T-cell (primary cell): ENCODE data around the gene AP1B1. TPM values are rescaled to one million over a fixed set of nuclear protein-coding genes. Genes with fewer than 3 reads are reported as not detected.
A peak's percentile ranks its signal among the peaks of the same experiment; 100 is the strongest.

Experiments
- ATAC-seq, 4 experiments: fragments of 200-7000 bp in 3 of 4; fragments of 150-1000 bp in 1 of 4; cut with Tn5 transposase; replicated peaks in 1 of 4; 1 replicate in 3 of 4; 2 replicates in 1 of 4; pipeline ENCODE4 v1.10.0; 2021; ENCODE audit warnings: moderate library complexity in 3 of 4, mild to moderate bottlenecking in 2 of 4, moderate number of reproducible peaks in 1 of 4
- CTCF ChIA-PET, 2 donors: fragments of 300-600 bp; sonication (Branson Sonifier 250); formaldehyde crosslinking; loops; one replicate each; lab custom pipeline; 2022; ENCODE audit warnings: antibody characterized with exemption in 2 of 2; lab: Charles Lee
- POLR2A ChIA-PET, 2 donors: fragments of 300-600 bp; sonication (Branson Sonifier 250); formaldehyde crosslinking; loops; one replicate each; lab custom pipeline; 2022; ENCODE audit warnings: antibody characterized with exemption in 2 of 2; lab: Charles Lee
- DNase-seq, 35 experiments: peaks; one replicate each; pipeline versions ENCODE4 v3.0.0 to v3.0.0-alpha.2; 2013 to 2023
- H3K27ac ChIP-seq: one replicate; pipeline ENCODE4 v1.5.1; 2013; ENCODE audit warnings: low read length
- H3K27me3 ChIP-seq, 2 experiments: replicated peaks in 1 of 2; 1 replicate in 1 of 2; 2 replicates in 1 of 2; pipeline versions ENCODE4 v1.6.1 to v1.7.0; 2013; ENCODE audit warnings: low read length in 1 of 2, mixed read lengths in 1 of 2; ENCODE audit not compliant: control insufficient read depth in 2 of 2, insufficient read depth in 2 of 2; ENCODE audit errors: extremely low read depth in 1 of 2
- H3K36me3 ChIP-seq, 2 donors: 1 replicate in 1 of 2; 2 replicates in 1 of 2; pipeline versions ENCODE4 v1.6.1 to v1.7.0; 2013; ENCODE audit warnings: low read length in 1 of 2; ENCODE audit not compliant: control insufficient read depth in 2 of 2, insufficient read depth in 1 of 2; ENCODE audit errors: extremely low read depth in 1 of 2
- H3K4me1 ChIP-seq, 2 experiments: 1 replicate in 1 of 2; 2 replicates in 1 of 2; pipeline versions ENCODE4 v1.6.1 to v1.7.0; 2013; ENCODE audit warnings: low read length in 2 of 2, mixed read lengths in 1 of 2; ENCODE audit not compliant: insufficient read depth in 2 of 2, control insufficient read depth in 1 of 2; ENCODE audit errors: extremely low read depth in 1 of 2
- H3K4me3 ChIP-seq, 2 donors: 1 replicate in 1 of 2; 2 replicates in 1 of 2; pipeline versions ENCODE4 v1.5.1 to v1.7.0; 2013; ENCODE audit warnings: mild to moderate bottlenecking in 2 of 2, low read length in 1 of 2, moderate library complexity in 1 of 2; ENCODE audit not compliant: control insufficient read depth in 1 of 2; ENCODE audit errors: extremely low read depth in 1 of 2
- H3K9me3 ChIP-seq: 2 replicates; pipeline ENCODE4 v1.7.0; 2013
- H3K27ac Mint-ChIP-seq, 2 donors: one replicate each; pipeline ENCODE4 v1.8.0; 2020 to 2021; ENCODE audit warnings: mild to moderate bottlenecking in 2 of 2, mixed read lengths in 2 of 2
- H3K27me3 Mint-ChIP-seq, 2 donors: one replicate each; pipeline ENCODE4 v1.8.0; 2021 to 2022; ENCODE audit warnings: mixed read lengths in 2 of 2
- H3K36me3 Mint-ChIP-seq: one replicate; pipeline ENCODE4 v1.8.0; 2021; ENCODE audit warnings: mixed read lengths
- H3K4me1 Mint-ChIP-seq, 3 donors: one replicate each; pipeline ENCODE4 v1.8.0; 2020 to 2022; ENCODE audit warnings: mixed read lengths in 3 of 3, mild to moderate bottlenecking in 1 of 3
- H3K4me3 Mint-ChIP-seq, 3 donors: one replicate each; pipeline ENCODE4 v1.8.0; 2020 to 2022; ENCODE audit warnings: mild to moderate bottlenecking in 3 of 3, mixed read lengths in 3 of 3, moderate library complexity in 3 of 3
- H3K9me3 Mint-ChIP-seq, 3 donors: one replicate each; pipeline ENCODE4 v1.8.0; 2020 to 2022; ENCODE audit warnings: mixed read lengths in 3 of 3
- WGBS: methylation state at CpG from one replicate; pipeline ENCODE4 v1.1.5; 2013; ENCODE audit warnings: missing lambda C conversion rate; ENCODE audit not compliant: insufficient coverage; 5-methylcytosine and 5-hydroxymethylcytosine counted together
- total RNA-seq, 35 experiments: library from RNA in 6 of 35; stranded (reverse) in 6 of 35; fragments of 120-200 nt in 1 of 35; gene quantifications; one replicate each; pipeline versions ENCODE4 v1.2.1 to v1.2.4 and lab custom pipeline; 2013 to 2026

The AP1B1 gene
- total RNA-seq, 5 donors from 2014 or later (not counting 1 experiment from before 2014, with no cell fraction given) = 41.1 to 49.5 (median 47.1) TPM

DNA sequence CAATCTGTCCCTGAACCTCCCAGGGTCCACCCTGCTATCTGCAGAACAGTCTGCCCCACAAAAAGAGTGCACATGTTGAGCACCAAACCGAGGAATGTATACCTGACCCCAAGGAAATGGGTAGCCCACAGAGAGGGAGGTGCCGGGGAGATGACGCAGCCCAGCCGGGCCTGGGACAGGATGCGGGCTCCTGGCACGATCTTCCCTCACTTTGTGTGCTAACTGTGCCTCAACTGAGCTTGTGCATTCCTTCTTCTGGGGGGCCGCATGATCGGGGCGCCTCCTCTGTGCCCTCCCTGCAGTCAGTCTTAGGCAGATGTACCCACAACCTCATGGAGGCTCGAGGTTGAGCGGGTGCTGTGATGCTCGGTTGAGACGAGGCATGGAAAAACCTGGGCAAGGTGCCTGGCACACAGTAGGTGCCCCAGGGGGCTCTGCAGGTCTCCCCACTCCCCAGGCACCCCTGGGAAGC is 79.5 kb downstream of the AP1B1 start:
- ChIA-PET POLR2A (no interaction called here), CTCF (no interaction called here)
- H3K36me3 Mint-ChIP-seq = no peaks in the 10 kb centered on the region
- ATAC-seq (peak; percentile 31 to 55 (median 44)), DNase-seq (peak in 16 of 35 experiments; percentile 27 to 46 (median 32))
- H3K4me1 Mint-ChIP-seq = peaks cover 7 to 38% (median 15%) of the 10 kb centered on the region in 3 donors
- Histone ChIP-seq H3K36me3 (no peaks in the 10 kb centered on the region), H3K27me3 (peaks cover 2 to 70% of the 10 kb centered on the region in 2 experiments), H3K4me3 (no peak overlapping the region), H3K9me3 (no peaks in the 10 kb centered on the region), H3K27ac (no peak overlapping the region), H3K4me1 (peaks cover 0 to 50% of the 10 kb centered on the region in 2 experiments)
- H3K9me3 Mint-ChIP-seq = no peaks in the 10 kb centered on the region
- WGBS = 48% methylated on average over 12 of the region's 13 CpGs
- H3K27me3 Mint-ChIP-seq = peaks cover 29 to 47% of the 10 kb centered on the region in 2 donors
- no peak overlapping the region for H3K27ac Mint-ChIP-seq
- peak overlapping the region; percentile 3 to 37 (median 11) for H3K4me3 Mint-ChIP-seq

DNA sequence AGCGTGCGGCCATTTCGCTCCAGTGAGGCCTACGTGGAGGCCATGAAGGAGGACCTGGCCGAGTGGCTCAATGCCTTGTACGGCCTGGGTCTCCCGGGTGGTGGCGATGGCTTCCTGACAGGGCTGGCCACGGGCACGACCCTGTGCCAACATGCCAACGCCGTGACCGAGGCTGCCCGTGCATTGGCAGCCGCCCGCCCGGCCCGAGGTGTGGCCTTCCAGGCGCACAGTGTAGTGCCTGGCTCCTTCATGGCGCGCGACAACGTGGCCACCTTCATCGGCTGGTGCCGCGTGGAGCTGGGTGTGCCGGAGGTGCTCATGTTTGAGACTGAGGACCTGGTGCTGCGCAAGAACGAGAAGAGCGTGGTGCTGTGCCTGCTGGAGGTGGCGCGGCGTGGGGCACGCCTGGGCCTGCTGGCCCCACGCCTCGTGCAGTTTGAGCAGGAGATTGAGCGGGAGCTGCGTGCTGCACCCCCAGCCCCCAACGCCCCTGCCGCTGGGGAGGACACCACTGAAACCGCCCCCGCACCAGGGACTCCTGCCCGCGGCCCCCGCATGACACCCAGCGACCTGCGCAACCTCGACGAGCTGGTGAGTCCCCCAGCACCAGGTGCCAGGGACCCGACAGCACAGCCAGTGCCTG is 80.1 kb downstream of the AP1B1 start:
- Histone ChIP-seq H3K27me3 (peaks cover 0 to 65% of the 10 kb centered on the region in 2 experiments), H3K4me3 (no peak overlapping the region), H3K4me1 (peaks cover 0 to 46% of the 10 kb centered on the region in 2 experiments), H3K36me3 (no peaks in the 10 kb centered on the region), H3K27ac (no peak overlapping the region), H3K9me3 (no peaks in the 10 kb centered on the region)
- WGBS = 94% methylated on average over 48 of the region's 50 CpGs
- DNase-seq = no peak
- Mint-ChIP-seq H3K9me3 (no peaks in the 10 kb centered on the region), H3K4me3 (peak overlapping the region in 2 of 3 donors; percentile 11 to 37), H3K27ac (no peak overlapping the region), H3K36me3 (no peaks in the 10 kb centered on the region), H3K4me1 (peaks cover 4 to 34% (median 12%) of the 10 kb centered on the region in 3 donors), H3K27me3 (peaks cover 25 to 41% of the 10 kb centered on the region in 2 donors)
- no peak for ATAC-seq
- POLR2A ChIA-PET = no interaction called here
- CTCF ChIA-PET = no interaction called here

DNA sequence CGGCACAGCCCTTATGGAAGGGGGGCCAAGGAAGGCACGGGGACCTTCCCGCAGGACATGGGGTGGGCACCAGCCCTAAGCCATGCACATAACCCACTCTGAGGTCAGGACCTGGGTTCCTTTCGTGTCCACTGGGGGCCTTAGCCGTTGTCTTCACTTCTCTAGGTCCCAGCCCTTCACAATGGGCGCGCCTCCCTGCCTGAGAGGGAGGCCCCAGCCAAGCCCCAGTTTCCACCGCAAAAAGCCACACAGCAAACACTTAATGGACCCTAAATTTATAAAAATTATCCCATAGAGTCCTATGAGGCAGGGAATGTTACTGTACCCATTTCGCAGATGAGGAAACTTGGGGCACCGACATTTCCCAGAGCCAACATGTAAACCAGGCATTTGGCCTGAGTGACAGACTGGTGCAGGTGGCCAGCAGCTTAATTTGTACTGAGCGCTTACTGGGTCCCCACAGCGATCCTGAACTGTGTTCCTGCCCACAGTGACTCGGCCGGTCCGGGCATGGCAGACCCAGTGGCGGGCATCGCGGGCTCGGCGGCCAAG is 80.7 kb downstream of the AP1B1 start:
- Histone ChIP-seq H3K27me3 (peaks cover 0 to 60% of the 10 kb centered on the region in 2 experiments), H3K4me1 (peaks cover 0 to 42% of the 10 kb centered on the region in 2 experiments), H3K27ac (no peak overlapping the region), H3K36me3 (no peaks in the 10 kb centered on the region), H3K4me3 (no peak overlapping the region), H3K9me3 (no peaks in the 10 kb centered on the region)
- Mint-ChIP-seq H3K36me3 (no peaks in the 10 kb centered on the region), H3K9me3 (no peaks in the 10 kb centered on the region), H3K4me1 (peaks cover 4 to 29% (median 12%) of the 10 kb centered on the region in 3 donors), H3K4me3 (peak overlapping the region; percentile 70 to 80 (median 79)), H3K27me3 (peaks cover 19 to 35% of the 10 kb centered on the region in 2 donors), H3K27ac (no peak overlapping the region)
- ATAC-seq = no peak
- no peak for DNase-seq
- ChIA-PET CTCF (no interaction called here), POLR2A (no interaction called here)
- 91% methylated on average over 12 of the region's 20 CpGs for WGBS

DNA sequence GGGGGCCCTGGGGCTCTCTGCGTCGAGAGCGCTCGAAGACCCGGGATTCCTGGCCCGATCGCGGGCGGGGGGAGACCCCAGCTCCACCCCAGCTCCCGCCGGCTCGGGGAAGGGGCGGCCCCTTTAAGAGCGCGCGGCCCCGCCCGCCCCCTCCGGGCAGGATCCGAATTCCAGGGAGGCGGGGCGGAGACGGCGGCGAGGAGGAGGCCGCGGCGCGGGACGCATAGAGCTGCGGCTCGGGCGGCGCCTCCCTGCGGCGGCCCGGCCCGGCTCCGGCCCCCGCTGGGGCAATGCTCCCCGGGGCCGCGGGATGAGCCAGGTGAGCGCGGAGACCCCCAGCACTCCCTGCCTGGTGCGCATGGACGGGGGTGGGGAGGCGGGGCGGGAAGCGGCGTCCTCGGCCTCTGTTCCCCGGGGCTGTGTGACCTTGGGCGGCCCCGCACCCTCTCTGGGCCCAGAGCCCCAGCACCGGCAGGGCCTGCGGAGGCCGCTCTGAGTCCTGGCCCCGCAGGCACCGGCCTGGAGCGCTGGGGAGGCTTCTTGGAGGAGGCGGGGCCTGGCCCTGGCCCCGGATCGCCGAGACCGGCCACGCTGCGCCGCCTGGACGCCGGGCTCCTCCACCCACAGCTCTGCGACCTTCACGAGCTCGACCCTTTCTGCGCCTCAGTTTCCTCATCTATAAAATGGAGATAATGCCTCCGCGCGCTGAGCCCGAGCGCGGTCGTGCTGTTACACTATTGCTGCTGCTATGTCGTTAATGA is 81.4 kb downstream of the AP1B1 start:
- peaks cover 4 to 26% (median 10%) of the 10 kb centered on the region in 3 donors for H3K4me1 Mint-ChIP-seq
- H3K9me3 Mint-ChIP-seq = no peaks in the 10 kb centered on the region
- peak in 4 of 35 experiments; percentile 19 to 45 (median 32) for DNase-seq
- peak overlapping the region; percentile 70 to 83 (median 79) for H3K4me3 Mint-ChIP-seq
- peak; percentile 44 to 54 (median 52) for ATAC-seq
- WGBS = 19% methylated on average over 78 of the region's 83 CpGs
- peaks cover 0 to 54% of the 10 kb centered on the region in 2 experiments for H3K27me3 ChIP-seq
- peak overlapping the region; percentile 65 to 82 for H3K4me3 ChIP-seq
- H3K36me3 Mint-ChIP-seq = no peaks in the 10 kb centered on the region
- H3K36me3 ChIP-seq = no peaks in the 10 kb centered on the region
- POLR2A ChIA-PET = no interaction called here
- peaks cover 0 to 42% of the 10 kb centered on the region in 2 experiments for H3K4me1 ChIP-seq
- H3K27ac Mint-ChIP-seq = no peak overlapping the region
- no peak overlapping the region for H3K27ac ChIP-seq
- H3K27me3 Mint-ChIP-seq = peaks cover 14 to 29% of the 10 kb centered on the region in 2 donors
- H3K9me3 ChIP-seq = no peaks in the 10 kb centered on the region
- CTCF ChIA-PET = no interaction called here

DNA sequence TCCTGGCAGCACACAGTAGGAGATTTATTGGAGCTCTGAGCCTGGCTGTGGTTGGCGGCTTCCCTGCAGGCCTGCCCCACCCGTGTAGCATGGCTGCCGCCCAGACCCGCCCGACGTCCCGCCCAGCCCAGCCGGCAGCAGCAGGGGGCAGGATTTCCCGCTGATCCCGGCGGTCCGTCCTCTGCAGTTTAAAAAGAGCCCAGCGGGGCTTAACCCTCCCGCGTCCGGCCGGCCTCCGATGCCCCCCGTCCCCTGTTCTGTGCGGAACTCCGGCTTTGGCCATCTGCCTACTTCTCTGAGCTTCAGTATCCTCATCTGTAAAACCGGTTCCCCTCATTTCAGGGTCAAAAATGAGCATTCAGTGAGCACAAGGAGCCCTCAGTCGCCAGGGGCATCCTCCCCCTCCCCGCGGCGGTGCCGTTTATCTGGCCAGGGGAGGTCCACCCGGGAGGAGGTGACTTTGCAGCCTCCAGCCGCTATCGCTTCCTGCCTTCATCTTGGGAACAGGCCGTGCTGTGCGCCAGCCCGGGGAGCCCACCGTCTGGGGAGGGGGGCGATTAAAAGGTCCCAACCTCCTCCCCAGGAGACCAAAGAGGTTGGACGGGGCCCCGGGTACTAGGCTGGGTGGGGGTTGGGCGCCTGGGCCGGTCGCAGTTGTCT is 82.1 kb downstream of the AP1B1 start, which contains the start of gene GAS2L1:
TSS of gene GAS2L1 (plus strand) at position 476 of the 660 bp plus-strand sequence. CDS start 1,456 bp downstream, outside the sequence.
- Histone ChIP-seq H3K36me3 (peaks cover 0 to 2% of the 10 kb centered on the region in 2 donors), H3K9me3 (no peaks in the 10 kb centered on the region), H3K4me1 (peaks cover 0 to 42% of the 10 kb centered on the region in 2 experiments), H3K4me3 (peak within 1 kb of the TSS; percentile 65 to 82), H3K27me3 (peaks cover 0 to 49% of the 10 kb centered on the region in 2 experiments), H3K27ac (no peak within 1 kb of the TSS)
- Mint-ChIP-seq H3K4me3 (peak within 1 kb of the TSS; percentile 70 to 83 (median 79)), H3K36me3 (no peaks in the 10 kb centered on the region), H3K27ac (no peak within 1 kb of the TSS), H3K4me1 (peaks cover 4 to 25% (median 10%) of the 10 kb centered on the region in 3 donors), H3K9me3 (no peaks in the 10 kb centered on the region), H3K27me3 (peaks cover 14 to 28% of the 10 kb centered on the region in 2 donors)
- peak in 13 of 35 experiments; percentile 15 to 53 (median 36) for DNase-seq
- ChIA-PET POLR2A (no interaction called here), CTCF (no interaction called here)
- peak; percentile 25 to 52 (median 50) for ATAC-seq
- WGBS = 1% methylated on average over 30 of the region's 40 CpGs
